Activated naive CD4-positive, alpha-beta T cell treated with anti-CD3 and anti-CD28 coated beads, Interleukin-2, amount 50 U/mL, for 16 hours (primary cell): ENCODE measurements around the gene BRMS1.

ENCODE experiments used
- DNase-seq: peaks from one replicate; pipeline ENCODE4 v3.0.0-alpha.2; 2020

The BRMS1 gene

GRCh38 chr11:66294626-66295620 lies 50.0 kb downstream of the BRMS1 start:
- DNase-seq: no peak

- no peak for DNase-seq
These were observed 50.9 kb downstream of the BRMS1 start for GRCh38 chr11:66293777-66294625.

GRCh38 chr11:66293352-66293751 lies 51.6 kb downstream of the BRMS1 start:
- DNase-seq: no peak

- DNase-seq: no peak
These were observed 52.2 kb downstream of the BRMS1 start for GRCh38 chr11:66292543-66293332.

GRCh38 chr11:66291706-66292542 lies 53.0 kb downstream of the BRMS1 start, which contains the start of gene TMEM151A:
TMEM151A (plus strand) TSS chr11:66291894; CDS start chr11:66292014, 120 bp downstream.
- peak; percentile 57 for DNase-seq

GRCh38 chr11:66291303-66291705 lies 53.6 kb downstream of the BRMS1 start:
- DNase-seq: no peak

- no peak for DNase-seq
These were observed 54.6 kb downstream of the BRMS1 start for GRCh38 chr11:66290330-66290621.

GRCh38 chr11:66289548-66290329 lies 55.2 kb downstream of the BRMS1 start:
- DNase-seq: peak; percentile 86

GRCh38 chr11:66288671-66289547 lies 56.0 kb downstream of the BRMS1 start, which contains the start of gene YIF1A:
YIF1A (minus strand) TSS chr11:66289143; CDS start chr11:66288985, 158 bp downstream.
- peak; percentile 99 for DNase-seq

GRCh38 chr11:66287889-66288670 lies 56.8 kb downstream of the BRMS1 start:
- no peak for DNase-seq
